Measurements from ENCODE around the gene INSIG1. TPM values are rescaled to one million over a fixed set of nuclear protein-coding genes. Genes with fewer than 3 reads are reported as not detected.

Gene INSIG1
- total and polyA plus RNA-seq, 2 experiments from 2014 or later, result 70.3 to 131 TPM

DNA sequence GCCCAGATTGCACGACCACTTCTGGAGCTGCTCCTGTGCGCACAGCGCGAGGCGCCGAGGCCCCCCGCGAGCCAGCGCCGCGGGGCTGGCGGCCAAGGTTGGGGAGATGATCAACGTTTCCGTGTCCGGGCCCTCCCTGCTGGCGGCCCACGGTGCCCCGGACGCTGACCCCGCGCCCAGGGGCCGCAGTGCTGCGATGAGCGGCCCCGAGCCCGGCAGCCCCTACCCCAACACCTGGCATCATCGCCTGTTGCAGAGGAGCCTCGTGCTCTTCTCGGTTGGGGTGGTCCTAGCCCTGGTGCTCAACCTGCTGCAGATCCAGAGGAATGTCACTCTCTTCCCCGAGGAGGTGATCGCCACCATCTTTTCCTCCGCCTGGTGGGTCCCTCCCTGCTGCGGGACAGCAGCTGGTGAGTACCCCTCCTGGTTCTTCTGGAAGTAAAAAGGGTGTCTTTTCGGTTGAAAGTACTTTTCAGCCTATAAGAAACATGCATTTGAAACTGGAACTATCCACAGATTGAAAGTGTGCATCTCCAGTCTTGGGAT is 683 bp downstream of the INSIG1 start:
- H3K36me3 ChIP-seq (ENCODE audit: insufficient read depth), result peaks cover 18% of the 10 kb centered on the region
- H3K27me3 ChIP-seq (ENCODE audit: insufficient read depth), result no peaks in the 10 kb centered on the region
- Mint-ChIP-seq H3K27me3 (ENCODE audit: insufficient read depth, low read depth, poor library complexity) (peaks cover 6% of the 10 kb centered on the region), H3K4me3 (peak overlapping the region; percentile 88), H3K27ac (no peak overlapping the region), H3K9me3 (no peaks in the 10 kb centered on the region; the same call in 2 of the 3 replicates), H3K4me1 (peaks cover 35% of the 10 kb centered on the region), H3K36me3 (ENCODE audit: low read depth) (peaks cover 37% of the 10 kb centered on the region)
- H3K4me3 ChIP-seq, result peak overlapping the region; percentile 87
- H3K27ac ChIP-seq (ENCODE audit: low read depth), result 0 out of 2 replicates have a peak overlapping the region, but pooled peaks have one; percentile 70
- 0 out of 2 replicates have a peak overlapping the region, but pooled peaks have one; percentile 10 for H2AFZ ChIP-seq
- ATAC-seq, result peak; percentile 8
- H3F3A ChIP-seq (replicated peaks; ENCODE audit: low read depth), result no peaks in the 10 kb centered on the region
- H3K4me2 ChIP-seq, result peak overlapping the region; percentile 98
- TF ChIP-seq JUNB (IDR thresholded peaks at IDR 0.05; ENCODE audit: unreplicated experiment) (no peak), EZH2phosphoT487 (IDR thresholded peaks at IDR 0.05; ENCODE audit: unreplicated experiment) (no peak), ZNF114 (CRISPR knock-in tag; IDR thresholded peaks at IDR 0.05) (no peak), POLR2AphosphoS5 (IDR thresholded peaks at IDR 0.05; ENCODE audit: low read depth) (no peak), NANOG (IDR thresholded peaks at IDR 0.05; ENCODE audit: borderline replicate concordance) (no peak), STAT1 (IDR thresholded peaks at IDR 0.05; ENCODE audit: unreplicated experiment) (no peak), ZNF331 (CRISPR knock-in tag; IDR thresholded peaks at IDR 0.05; ENCODE audit: low read depth) (no peak), EZH2 (IDR thresholded peaks at IDR 0.05; ENCODE audit: low read depth, unreplicated experiment) (no peak), ZNF462 (CRISPR knock-in tag; IDR thresholded peaks at IDR 0.05) (no peak), CREB1 (CRISPR knock-in tag; IDR thresholded peaks at IDR 0.05; ENCODE audit: low read depth) (no peak)
- TF ChIP-seq, protein P1, sequence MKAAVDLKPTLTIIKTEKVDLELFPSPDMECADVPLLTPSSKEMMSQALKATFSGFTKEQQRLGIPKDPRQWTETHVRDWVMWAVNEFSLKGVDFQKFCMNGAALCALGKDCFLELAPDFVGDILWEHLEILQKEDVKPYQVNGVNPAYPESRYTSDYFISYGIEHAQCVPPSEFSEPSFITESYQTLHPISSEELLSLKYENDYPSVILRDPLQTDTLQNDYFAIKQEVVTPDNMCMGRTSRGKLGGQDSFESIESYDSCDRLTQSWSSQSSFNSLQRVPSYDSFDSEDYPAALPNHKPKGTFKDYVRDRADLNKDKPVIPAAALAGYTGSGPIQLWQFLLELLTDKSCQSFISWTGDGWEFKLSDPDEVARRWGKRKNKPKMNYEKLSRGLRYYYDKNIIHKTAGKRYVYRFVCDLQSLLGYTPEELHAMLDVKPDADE (IDR thresholded peaks at IDR 0.05), result no peak
- TF ChIP-seq, protein P2, sequence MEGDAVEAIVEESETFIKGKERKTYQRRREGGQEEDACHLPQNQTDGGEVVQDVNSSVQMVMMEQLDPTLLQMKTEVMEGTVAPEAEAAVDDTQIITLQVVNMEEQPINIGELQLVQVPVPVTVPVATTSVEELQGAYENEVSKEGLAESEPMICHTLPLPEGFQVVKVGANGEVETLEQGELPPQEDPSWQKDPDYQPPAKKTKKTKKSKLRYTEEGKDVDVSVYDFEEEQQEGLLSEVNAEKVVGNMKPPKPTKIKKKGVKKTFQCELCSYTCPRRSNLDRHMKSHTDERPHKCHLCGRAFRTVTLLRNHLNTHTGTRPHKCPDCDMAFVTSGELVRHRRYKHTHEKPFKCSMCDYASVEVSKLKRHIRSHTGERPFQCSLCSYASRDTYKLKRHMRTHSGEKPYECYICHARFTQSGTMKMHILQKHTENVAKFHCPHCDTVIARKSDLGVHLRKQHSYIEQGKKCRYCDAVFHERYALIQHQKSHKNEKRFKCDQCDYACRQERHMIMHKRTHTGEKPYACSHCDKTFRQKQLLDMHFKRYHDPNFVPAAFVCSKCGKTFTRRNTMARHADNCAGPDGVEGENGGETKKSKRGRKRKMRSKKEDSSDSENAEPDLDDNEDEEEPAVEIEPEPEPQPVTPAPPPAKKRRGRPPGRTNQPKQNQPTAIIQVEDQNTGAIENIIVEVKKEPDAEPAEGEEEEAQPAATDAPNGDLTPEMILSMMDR (conservative IDR thresholded peaks at IDR 0.05; ENCODE audit: low read depth in 2 of 2), result no peak
- TF ChIP-seq, protein P3, sequence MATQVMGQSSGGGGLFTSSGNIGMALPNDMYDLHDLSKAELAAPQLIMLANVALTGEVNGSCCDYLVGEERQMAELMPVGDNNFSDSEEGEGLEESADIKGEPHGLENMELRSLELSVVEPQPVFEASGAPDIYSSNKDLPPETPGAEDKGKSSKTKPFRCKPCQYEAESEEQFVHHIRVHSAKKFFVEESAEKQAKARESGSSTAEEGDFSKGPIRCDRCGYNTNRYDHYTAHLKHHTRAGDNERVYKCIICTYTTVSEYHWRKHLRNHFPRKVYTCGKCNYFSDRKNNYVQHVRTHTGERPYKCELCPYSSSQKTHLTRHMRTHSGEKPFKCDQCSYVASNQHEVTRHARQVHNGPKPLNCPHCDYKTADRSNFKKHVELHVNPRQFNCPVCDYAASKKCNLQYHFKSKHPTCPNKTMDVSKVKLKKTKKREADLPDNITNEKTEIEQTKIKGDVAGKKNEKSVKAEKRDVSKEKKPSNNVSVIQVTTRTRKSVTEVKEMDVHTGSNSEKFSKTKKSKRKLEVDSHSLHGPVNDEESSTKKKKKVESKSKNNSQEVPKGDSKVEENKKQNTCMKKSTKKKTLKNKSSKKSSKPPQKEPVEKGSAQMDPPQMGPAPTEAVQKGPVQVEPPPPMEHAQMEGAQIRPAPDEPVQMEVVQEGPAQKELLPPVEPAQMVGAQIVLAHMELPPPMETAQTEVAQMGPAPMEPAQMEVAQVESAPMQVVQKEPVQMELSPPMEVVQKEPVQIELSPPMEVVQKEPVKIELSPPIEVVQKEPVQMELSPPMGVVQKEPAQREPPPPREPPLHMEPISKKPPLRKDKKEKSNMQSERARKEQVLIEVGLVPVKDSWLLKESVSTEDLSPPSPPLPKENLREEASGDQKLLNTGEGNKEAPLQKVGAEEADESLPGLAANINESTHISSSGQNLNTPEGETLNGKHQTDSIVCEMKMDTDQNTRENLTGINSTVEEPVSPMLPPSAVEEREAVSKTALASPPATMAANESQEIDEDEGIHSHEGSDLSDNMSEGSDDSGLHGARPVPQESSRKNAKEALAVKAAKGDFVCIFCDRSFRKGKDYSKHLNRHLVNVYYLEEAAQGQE (IDR thresholded peaks at IDR 0.05; ENCODE audit: unreplicated experiment), result no peak
- peak; percentile 22 for DNase-seq (ENCODE audit: low spot score)
- peaks cover 52% of the 10 kb centered on the region for H3K79me2 ChIP-seq (replicated peaks; ENCODE audit: insufficient read depth)
- H3K9me2 ChIP-seq (ENCODE audit: insufficient read depth), result 0 out of 2 replicates have a peak, but pooled peaks cover 5% of the 10 kb centered on the region
- peaks cover 38% of the 10 kb centered on the region for H4K20me1 ChIP-seq (replicated peaks; ENCODE audit: insufficient read depth)
- H3K4me1 ChIP-seq (ENCODE audit: insufficient read depth), result peaks cover 39% of the 10 kb centered on the region

Measured in GM23338 (cell line).